Activated CD8-positive, alpha-beta memory T cell treated with anti-CD3 and anti-CD28 coated beads for 48 hours (primary cell): ENCODE measurements around the gene TRNP1.
"Not testable (repeated sequence)": the region's sequence is repeated elsewhere in the genome, so short reads cannot be mapped to it uniquely, and the experiment has no call there.

ENCODE experiments used
- DNase-seq, 3 experiments: peaks; one replicate each; pipeline ENCODE4 v3.0.0-alpha.2; 2020; ENCODE audit warnings: low read depth in 2 of 3, low spot score in 2 of 3

Gene TRNP1

GRCh38 chr1:26972390-26972789, 21.1 kb upstream of the TRNP1 start:
- no peak for DNase-seq

DNA sequence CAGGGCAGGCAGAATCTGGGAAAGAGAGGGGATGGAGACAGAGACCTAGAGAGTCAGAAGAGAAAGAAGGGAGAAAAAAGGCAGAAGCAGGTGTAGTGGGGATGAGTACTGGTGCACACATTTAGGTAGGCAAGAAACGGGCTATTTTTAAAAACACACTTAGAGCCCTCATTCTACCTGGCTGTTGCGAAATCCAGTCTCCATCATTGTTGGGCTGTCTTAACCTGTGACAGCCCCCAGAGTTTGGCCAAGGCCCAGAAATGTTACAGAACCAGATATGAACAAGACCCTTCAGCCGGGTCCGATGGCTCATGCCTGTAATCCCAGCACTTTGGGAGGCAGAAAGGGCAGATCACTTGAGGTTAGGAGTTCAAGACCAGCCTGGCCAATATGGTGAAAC, 20.7 kb upstream of the TRNP1 start:
- no peak for DNase-seq

GRCh38 chr1:26976621-26977510, 16.6 kb upstream of the TRNP1 start:
- DNase-seq = no peak

DNA sequence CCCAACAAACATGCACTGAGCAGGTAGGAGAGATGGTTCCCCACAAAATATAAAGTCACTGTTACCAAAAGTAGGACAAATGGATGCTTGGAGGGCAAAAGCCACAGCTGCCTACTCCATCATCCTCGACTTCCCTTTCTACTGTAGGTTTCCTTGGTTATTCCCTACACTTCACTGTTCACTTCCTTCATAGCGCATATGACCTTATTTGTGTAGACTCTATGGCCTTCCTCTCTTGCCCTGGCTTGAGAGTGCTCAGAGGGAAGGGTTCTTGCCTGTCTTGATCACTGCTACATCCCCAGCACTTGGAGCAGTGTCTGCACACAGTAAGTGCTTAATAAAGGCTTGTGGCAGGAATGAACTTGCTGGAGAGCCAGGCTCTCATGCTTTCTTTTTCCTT, 14.6 kb upstream of the TRNP1 start:
- no peak for DNase-seq

DNA sequence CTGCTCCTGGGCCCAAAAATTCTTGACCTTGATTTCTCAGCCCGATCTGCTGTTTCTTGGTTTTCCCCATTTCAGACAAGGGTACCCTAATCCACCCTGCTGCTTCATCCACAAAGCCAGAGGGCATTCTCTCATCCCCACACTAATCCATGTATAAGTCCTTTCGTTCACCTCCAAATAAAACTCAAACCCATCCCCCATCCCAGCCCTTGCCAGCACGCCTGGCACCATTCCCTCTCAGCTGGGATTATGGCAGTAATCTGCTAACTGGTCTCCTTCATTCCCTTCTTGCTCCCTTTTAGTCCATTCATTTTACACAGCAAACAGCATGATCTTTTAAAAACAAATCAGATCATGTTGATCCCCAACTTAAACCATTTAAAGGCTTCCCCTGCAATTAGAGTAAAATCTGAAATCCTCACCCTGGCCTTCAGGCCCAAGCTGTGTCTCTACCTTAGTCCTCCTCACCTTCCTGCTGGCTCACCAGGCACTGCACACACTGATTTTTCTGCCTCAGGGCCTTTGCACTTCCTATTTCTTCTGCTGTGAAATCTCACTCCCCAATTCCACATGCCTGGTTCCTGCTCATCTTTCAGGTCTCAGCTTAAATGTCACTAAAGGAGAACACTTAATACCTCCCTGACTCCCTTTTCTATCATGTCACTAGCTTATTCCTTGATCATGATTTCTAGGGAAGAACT, 12.2 kb upstream of the TRNP1 start:
- no peak for DNase-seq

DNA sequence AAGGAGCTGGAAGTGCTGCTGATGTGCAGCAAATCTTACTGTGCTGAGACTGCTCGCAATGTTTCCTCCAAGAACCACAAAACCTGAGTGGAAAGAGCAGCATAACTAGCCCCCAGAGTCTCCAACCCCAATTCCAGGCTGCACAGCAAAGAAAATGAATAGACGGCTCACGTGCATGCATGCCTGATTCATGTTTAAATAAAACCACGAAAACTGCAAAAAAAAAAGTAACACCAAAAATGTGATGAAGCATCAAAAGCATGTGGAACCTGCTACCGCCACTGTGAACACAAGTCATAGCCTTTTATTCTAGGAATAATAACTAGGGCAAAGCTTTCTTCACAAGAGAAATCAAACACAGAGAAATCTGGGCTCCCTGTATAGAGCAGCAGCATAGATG, 9.6 kb upstream of the TRNP1 start:
- no peak for DNase-seq

DNA sequence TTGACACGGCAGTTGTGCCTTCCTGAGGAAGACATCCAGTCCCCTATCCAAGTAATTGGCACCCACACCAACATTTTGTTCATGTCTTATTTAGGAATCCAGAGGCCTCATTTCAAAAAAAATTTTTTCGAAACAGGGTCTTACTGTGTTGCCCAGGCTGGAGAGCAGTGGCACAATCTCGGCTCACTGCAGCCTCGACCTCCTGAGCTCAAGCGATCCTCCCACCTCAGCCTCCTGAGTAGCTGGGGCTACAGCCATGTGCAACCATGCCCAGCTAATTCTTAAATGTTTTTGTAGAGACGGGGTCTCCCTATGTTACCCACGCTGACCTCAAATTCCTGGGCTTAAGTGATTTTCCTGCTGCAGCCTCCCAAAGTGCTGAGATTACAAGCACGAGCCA, 9.2 kb upstream of the TRNP1 start:
- DNase-seq = no peak

DNA sequence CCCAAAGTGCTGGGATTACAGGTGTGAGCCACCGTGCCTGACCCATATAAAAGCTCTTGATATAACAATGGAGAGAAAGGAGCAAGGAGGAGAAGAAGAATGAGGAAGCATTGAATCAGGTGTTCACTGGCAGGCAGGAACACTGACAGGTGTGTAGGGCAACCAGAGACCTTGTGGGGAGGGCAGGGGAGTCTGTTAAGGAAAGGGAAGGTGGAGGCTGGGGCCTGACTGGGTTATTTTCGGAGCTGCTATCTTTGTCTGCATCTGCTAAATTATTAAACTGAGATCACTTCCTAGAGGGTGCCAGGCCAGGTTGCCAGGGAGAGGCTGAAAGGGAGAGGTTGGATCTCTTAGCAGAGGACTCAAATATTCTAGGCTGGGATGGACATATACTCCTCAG, 6.8 kb upstream of the TRNP1 start:
- DNase-seq = no peak

GRCh38 chr1:26989403-26990109, 3.9 kb upstream of the TRNP1 start:
- not testable (repeated sequence) for DNase-seq

- DNase-seq = no peak
Observed at GRCh38 chr1:26991310-26992116, 2.0 kb upstream of the TRNP1 start.

DNA sequence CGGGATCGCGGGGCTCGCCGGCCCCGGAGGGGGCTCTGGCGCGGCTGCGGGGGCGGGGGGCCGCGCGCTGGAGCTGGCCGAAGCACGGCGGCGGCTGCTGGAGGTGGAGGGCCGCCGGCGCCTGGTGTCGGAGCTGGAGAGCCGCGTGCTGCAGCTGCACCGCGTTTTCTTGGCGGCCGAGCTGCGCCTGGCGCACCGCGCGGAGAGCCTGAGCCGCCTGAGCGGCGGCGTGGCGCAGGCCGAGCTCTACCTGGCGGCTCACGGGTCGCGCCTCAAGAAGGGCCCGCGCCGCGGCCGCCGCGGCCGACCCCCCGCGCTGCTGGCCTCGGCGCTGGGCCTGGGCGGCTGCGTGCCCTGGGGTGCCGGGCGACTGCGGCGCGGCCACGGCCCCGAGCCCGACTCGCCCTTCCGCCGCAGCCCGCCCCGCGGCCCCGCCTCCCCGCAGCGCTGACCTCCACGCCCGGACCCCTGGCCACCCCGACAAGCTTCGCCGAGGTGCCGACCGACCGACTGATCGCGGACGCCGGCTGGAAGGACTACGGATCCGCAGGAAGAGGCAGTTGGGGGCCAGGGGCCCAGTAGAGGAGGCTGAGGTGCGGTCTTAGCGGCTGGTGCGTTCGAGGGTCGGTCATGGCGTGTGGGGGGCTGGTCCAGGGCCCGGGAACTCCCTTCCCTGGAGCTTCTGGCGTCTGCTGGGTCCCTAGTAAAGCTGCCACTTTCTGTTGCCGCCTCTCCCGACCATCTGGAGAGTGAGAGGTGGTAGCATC, 711 bp downstream of the TRNP1 start:
- no peak for DNase-seq

GRCh38 chr1:26994787-26995517, 1.5 kb downstream of the TRNP1 start:
- no peak for DNase-seq

DNA sequence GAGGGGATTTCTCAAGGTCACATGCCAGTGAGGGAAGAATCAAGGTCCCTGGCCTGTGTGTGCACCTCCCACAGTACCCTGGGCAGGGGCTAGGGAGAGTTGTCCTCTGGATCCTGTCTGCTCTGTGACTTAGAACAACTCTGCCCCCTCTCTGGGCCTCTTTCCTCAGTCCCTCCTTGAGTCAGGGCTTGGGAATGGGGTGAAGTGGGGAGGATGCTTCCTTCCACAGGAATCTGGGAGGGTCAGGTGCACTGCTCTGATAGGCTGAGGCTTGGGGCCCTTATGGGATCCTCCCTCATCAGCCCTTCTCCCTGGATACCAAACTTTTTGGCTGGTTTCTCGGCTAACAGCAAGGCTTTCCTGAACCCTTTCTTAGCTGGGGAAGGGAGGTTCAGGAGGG, 2.5 kb downstream of the TRNP1 start:
- DNase-seq = no peak

- no peak for DNase-seq
Observed at GRCh38 chr1:26996665-26997064, 3.2 kb downstream of the TRNP1 start.

GRCh38 chr1:26998429-26999300, 5.2 kb downstream of the TRNP1 start:
- DNase-seq = no peak

DNA sequence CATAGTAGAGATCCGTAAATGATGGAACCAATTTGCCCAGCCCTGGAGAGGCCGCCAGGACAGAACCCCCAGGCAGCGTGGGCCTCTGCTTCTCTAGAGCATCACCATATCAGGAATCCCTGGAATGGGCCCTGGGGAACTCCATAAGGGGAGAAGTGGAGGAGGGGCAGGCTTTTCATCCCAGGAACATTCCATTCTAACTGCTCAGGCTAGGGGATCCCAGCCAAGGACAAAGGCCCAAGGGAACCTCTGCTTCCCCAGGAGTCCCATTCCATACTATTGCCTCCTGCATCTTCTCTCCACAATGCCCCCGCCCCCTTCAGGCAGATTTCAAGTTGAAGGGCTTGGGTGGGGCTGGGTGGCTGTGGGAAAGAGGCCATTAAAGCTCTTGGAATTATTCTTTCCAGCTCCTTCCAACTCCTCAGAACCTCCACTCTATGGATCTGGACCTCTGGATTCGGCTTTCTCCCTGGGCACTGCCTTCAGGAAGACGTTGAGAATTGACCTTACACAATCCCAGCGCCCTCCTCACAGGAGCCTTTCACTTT, 6.0 kb downstream of the TRNP1 start:
- no peak for DNase-seq

GRCh38 chr1:27000090-27000816, 6.8 kb downstream of the TRNP1 start:
- DNase-seq = no peak
